KMS-11 (cell line): ENCODE results near the gene GNB1.
"Not testable (repeated sequence)": the region's sequence is repeated elsewhere in the genome, so short reads cannot be mapped to it uniquely, and the experiment has no call there.

Experiments
- H2AFZ ChIP-seq: fragments of 200-600 bp; sonication (generic); 2 replicates; pipeline ENCODE4 v1.6.1; 2016; ENCODE audit warnings: antibody characterized with exemption, mixed run types, low read depth
- H3K27ac ChIP-seq: fragments of 200-600 bp; sonication (generic); 2 replicates; pipeline ENCODE4 v1.6.1; 2016; ENCODE audit warnings: mild to moderate bottlenecking, mixed run types
- H3K27me3 ChIP-seq: fragments of 200-600 bp; sonication (generic); 2 replicates; pipeline ENCODE4 v1.6.1; 2017; ENCODE audit warnings: mild to moderate bottlenecking, low read depth, mixed run types, moderate library complexity; ENCODE audit not compliant: insufficient read depth
- H3K36me3 ChIP-seq: fragments of 200-600 bp; sonication (generic); 2 replicates; pipeline ENCODE4 v1.6.1; 2017; ENCODE audit warnings: mild to moderate bottlenecking, mixed run types; ENCODE audit not compliant: insufficient read depth
- H3K4me1 ChIP-seq: fragments of 200-600 bp; sonication (generic); 2 replicates; pipeline ENCODE4 v1.6.1; 2016; ENCODE audit warnings: mild to moderate bottlenecking, low read depth, mixed run types; ENCODE audit not compliant: poor library complexity, severe bottlenecking
- H3K4me2 ChIP-seq: fragments of 200-600 bp; sonication (generic); 2 replicates; pipeline ENCODE4 v1.7.0; 2016; ENCODE audit warnings: mild to moderate bottlenecking, mixed run types
- H3K4me3 ChIP-seq: fragments of 200-600 bp; sonication (generic); IDR thresholded peaks from 2 replicates; pipeline ENCODE4 v1.6.1; 2017; ENCODE audit warnings: low read depth, low read length, mixed read lengths; ENCODE audit not compliant: insufficient read depth
- H3K79me2 ChIP-seq: fragments of 200-600 bp; sonication (generic); 2 replicates; pipeline ENCODE4 v1.6.1; 2016; ENCODE audit warnings: low read depth, mixed run types; ENCODE audit not compliant: insufficient read depth
- H3K9ac ChIP-seq: fragments of 200-600 bp; sonication (generic); 2 replicates; pipeline ENCODE4 v1.6.1; 2016; ENCODE audit warnings: mild to moderate bottlenecking, mixed run types
- H4K20me1 ChIP-seq: fragments of 200-600 bp; sonication (generic); 2 replicates; pipeline ENCODE4 v1.6.1; 2016; ENCODE audit warnings: mild to moderate bottlenecking, mixed run types; ENCODE audit not compliant: insufficient read depth
- TF ChIP-seq, protein P1 (sequence below): fragments of 200-600 bp; sonication (generic); conservative IDR thresholded peaks from 2 replicates; pipeline ENCODE4 v1.6.1; 2017; ENCODE audit warnings: low read depth, mild to moderate bottlenecking, antibody characterized with exemption, low read length, moderate library complexity, mixed read lengths

GNB1 gene

DNA sequence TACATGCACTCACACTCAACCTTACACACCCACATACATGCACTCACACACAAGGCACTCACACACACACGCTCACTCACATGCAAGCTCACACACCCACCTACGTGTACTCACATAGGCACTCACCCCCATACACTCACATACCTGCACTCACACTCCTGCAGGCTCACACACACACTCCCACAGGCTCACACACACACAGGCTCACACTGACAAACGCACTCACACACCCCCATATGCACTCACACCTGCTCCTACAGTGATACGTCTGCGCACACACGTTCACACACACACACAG is 47.3 kb upstream of the GNB1 start:
- no peaks in the 10 kb centered on the region for H3K79me2 ChIP-seq
- H3K4me1 ChIP-seq = no peaks in the 10 kb centered on the region
- H3K27me3 ChIP-seq = peaks cover 76% of the 10 kb centered on the region
- no peak overlapping the region for H3K4me2 ChIP-seq
- TF ChIP-seq, protein P1, sequence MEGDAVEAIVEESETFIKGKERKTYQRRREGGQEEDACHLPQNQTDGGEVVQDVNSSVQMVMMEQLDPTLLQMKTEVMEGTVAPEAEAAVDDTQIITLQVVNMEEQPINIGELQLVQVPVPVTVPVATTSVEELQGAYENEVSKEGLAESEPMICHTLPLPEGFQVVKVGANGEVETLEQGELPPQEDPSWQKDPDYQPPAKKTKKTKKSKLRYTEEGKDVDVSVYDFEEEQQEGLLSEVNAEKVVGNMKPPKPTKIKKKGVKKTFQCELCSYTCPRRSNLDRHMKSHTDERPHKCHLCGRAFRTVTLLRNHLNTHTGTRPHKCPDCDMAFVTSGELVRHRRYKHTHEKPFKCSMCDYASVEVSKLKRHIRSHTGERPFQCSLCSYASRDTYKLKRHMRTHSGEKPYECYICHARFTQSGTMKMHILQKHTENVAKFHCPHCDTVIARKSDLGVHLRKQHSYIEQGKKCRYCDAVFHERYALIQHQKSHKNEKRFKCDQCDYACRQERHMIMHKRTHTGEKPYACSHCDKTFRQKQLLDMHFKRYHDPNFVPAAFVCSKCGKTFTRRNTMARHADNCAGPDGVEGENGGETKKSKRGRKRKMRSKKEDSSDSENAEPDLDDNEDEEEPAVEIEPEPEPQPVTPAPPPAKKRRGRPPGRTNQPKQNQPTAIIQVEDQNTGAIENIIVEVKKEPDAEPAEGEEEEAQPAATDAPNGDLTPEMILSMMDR = no peak
- H3K27ac ChIP-seq = no peak overlapping the region
- no peaks in the 10 kb centered on the region for H3K36me3 ChIP-seq
- no peaks in the 10 kb centered on the region for H4K20me1 ChIP-seq
- H2AFZ ChIP-seq = no peak overlapping the region
- H3K4me3 ChIP-seq = no peak overlapping the region
- H3K9ac ChIP-seq = no peak overlapping the region

DNA sequence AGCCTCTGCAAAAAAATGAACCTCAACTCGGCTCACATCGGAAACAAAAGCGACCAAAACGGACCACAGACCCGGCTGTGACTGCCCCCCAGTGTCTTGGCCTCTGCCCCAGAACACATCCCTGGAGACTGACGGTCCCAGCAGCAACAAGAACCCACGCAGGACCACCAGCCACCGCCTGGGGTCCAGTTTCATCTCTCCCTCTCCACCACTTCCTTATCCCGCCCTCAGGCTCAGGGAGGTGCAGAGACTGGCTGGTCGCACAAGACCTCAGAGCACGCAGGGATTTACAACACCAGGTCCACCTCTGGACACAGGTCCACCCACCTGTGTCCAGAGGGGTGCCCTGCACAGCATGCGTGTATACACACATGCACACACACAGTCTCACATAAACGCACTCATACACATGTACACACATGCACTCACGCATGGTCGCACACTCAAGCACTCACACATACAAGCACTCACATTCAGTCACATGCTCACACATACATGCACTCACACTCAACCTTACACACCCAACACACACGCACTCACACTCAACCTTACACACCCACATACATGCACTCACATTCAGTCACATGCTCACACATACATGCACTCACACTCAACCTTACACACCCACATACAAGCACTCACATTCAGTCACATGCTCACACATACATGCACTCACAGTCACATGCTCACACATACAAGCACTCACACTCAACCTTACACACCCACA is 46.8 kb upstream of the GNB1 start:
- Histone ChIP-seq H3K36me3 (no peaks in the 10 kb centered on the region), H3K4me3 (no peak overlapping the region), H3K79me2 (no peaks in the 10 kb centered on the region), H4K20me1 (no peaks in the 10 kb centered on the region), H3K27me3 (peaks cover 75% of the 10 kb centered on the region), H2AFZ (no peak overlapping the region), H3K27ac (no peak overlapping the region), H3K4me1 (no peaks in the 10 kb centered on the region), H3K9ac (no peak overlapping the region), H3K4me2 (no peak overlapping the region)
- TF ChIP-seq, protein P1 = no peak

DNA sequence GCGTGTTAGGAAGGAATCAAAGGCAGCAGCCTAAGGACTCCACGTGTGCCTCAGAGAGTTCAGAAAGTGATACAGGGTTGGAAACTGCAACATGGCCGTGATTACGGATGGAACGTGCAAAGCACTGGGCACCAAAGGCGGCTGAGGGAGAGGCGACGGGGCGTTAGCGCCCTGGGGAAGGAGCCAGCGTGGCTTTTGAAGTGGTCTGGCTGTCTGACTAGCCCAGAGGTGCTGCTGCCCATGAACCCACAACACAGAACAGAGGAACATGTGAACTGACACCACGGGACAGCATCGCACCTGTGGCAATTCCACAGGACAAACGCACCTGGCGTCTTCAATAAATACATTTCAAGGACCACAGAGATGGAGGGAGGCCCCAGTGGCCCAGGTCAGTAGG is 46.2 kb upstream of the GNB1 start:
- H3K4me1 ChIP-seq = no peaks in the 10 kb centered on the region
- H3K4me2 ChIP-seq = no peak overlapping the region
- H3K27me3 ChIP-seq = peaks cover 75% of the 10 kb centered on the region

DNA sequence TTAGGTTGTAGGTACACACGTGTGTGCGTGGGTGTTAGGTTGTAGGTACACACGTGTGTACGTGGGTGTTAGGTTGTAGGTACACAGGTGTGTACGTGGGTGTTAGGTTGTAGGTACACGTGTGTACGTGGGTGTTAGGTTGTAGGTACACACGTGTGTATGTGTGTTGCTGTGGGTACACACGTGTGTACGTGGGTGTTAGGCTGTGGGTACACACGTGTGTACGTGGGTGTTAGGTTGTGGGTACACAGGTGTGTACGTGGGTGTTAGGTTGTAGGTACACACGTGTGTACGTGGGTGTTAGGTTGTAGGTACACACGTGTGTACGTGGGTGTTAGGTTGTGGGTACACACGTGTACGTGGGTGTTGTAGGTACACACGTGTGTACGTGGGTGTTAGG is 44.0 kb upstream of the GNB1 start:
- not testable (repeated sequence) for H3K9ac ChIP-seq, H3K27ac ChIP-seq, H3K4me1 ChIP-seq, H3K4me3 ChIP-seq, H4K20me1 ChIP-seq, H3K79me2 ChIP-seq, H3K4me2 ChIP-seq, H2AFZ ChIP-seq, H3K36me3 ChIP-seq
- peaks cover 62% of the 10 kb centered on the region for H3K27me3 ChIP-seq

More for the DNA sequence above, 46.2 kb upstream of the GNB1 start:
- H4K20me1 ChIP-seq = no peaks in the 10 kb centered on the region
- H3K36me3 ChIP-seq = no peaks in the 10 kb centered on the region
- no peak overlapping the region for H3K9ac ChIP-seq
- no peak overlapping the region for H3K4me3 ChIP-seq
- H2AFZ ChIP-seq = no peak overlapping the region
- no peak overlapping the region for H3K27ac ChIP-seq
- TF ChIP-seq, protein P1 = no peak
- no peaks in the 10 kb centered on the region for H3K79me2 ChIP-seq

DNA sequence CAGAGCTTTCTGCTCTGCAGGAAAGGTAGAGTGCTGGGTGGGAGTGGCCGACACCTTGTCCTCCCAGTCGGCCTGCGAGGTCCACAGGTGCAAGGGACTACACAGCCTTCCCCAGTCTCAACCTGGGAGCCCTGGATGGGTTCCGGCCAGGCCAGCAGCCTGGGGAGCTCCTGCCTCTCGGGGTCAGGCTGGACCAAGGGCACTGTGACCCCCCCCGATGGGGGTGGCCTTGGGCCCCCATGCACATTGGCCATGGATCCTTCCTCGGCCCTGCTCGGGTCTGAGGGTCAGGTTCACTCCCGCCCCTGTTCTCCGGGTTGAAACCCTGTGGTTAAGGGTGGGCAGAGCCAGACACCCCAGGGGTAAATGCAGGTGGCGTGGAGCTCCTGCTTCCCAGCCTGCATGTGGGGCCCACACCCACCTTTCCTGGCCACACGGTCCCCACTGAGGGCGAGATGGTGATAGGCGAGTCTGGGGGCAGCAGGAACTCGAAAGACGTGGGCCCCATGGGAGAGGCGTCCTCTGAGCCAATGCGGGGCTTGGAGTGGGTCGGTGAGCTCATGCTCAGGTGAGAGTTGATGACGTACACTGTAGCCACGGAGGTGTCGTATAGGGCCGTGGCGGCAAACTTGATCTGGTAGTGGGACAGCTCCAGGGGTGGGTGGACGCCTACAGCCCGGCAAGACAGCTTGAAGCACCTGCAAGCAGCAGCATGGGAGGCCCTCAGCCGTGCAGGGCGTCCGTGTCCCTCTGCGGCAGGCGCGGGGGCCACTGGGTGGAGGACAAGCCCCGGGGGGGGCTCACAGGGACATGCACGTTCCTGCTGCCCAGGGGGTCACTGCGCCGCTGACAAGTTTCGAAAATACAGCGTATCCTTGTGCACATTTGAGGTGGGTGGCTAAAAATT is 39.0 kb upstream of the GNB1 start:
- H4K20me1 ChIP-seq = no peaks in the 10 kb centered on the region
- H3K36me3 ChIP-seq = no peaks in the 10 kb centered on the region
- no peaks in the 10 kb centered on the region for H3K79me2 ChIP-seq
- no peaks in the 10 kb centered on the region for H3K4me1 ChIP-seq
- peaks cover 56% of the 10 kb centered on the region for H3K27me3 ChIP-seq
- no peak overlapping the region for H3K9ac ChIP-seq
- H3K4me2 ChIP-seq = no peak overlapping the region
- no peak overlapping the region for H2AFZ ChIP-seq
- H3K4me3 ChIP-seq = no peak overlapping the region
- TF ChIP-seq, protein P1 = no peak
- no peak overlapping the region for H3K27ac ChIP-seq
